SK-N-SH treated with all-trans-retinoic acid at 6 μM for 48 hours (cell line): Measurements from ENCODE around the gene PCNX4.

Experiments used
- BACH2 ChIP-seq: fragments of 250-450 bp; sonication (Bioruptor Pico); IDR thresholded peaks from 2 replicates; pipeline ENCODE4 v1.9.0; 2021; ENCODE audit warnings: mild to moderate bottlenecking, borderline replicate concordance
- ESRRG ChIP-seq: fragments of 250-450 bp; sonication (Bioruptor Pico); IDR thresholded peaks from 2 replicates; pipeline ENCODE4 v1.6.1; 2021; ENCODE audit warnings: mild to moderate bottlenecking
- GLIS3 ChIP-seq: fragments of 250-450 bp; sonication (Bioruptor Pico); IDR thresholded peaks from 2 replicates; pipeline ENCODE4 v1.5.0; 2020; ENCODE audit warnings: mild to moderate bottlenecking, moderate library complexity
- OSR1 ChIP-seq: fragments of 250-450 bp; sonication (Bioruptor Pico); IDR thresholded peaks from 2 replicates; pipeline ENCODE4 v1.8.0; 2022; ENCODE audit warnings: moderate library complexity, mild to moderate bottlenecking, inconsistent platforms
- PATZ1 ChIP-seq: fragments of 250-450 bp; sonication (Bioruptor Pico); IDR thresholded peaks from 2 replicates; pipeline ENCODE4 v1.8.0; 2020; ENCODE audit warnings: mild to moderate bottlenecking, moderate library complexity, borderline replicate concordance
- PPARA ChIP-seq: fragments of 250-450 bp; sonication (Bioruptor Pico); IDR thresholded peaks from 2 replicates; pipeline ENCODE4 v1.5.0; 2020; ENCODE audit warnings: mild to moderate bottlenecking, borderline replicate concordance
- RARB ChIP-seq: fragments of 250-450 bp; sonication (Bioruptor Pico); IDR thresholded peaks from 2 replicates; pipeline ENCODE4 v1.8.0; 2021; ENCODE audit warnings: mild to moderate bottlenecking, moderate library complexity
- SNAI2 ChIP-seq: fragments of 250-450 bp; sonication (Bioruptor Pico); IDR thresholded peaks from 2 replicates; pipeline ENCODE4 v1.5.0; 2020; ENCODE audit warnings: mild to moderate bottlenecking, moderate library complexity
- TCF4 ChIP-seq: fragments of 250-450 bp; sonication (Bioruptor Pico); IDR thresholded peaks from 2 replicates; pipeline ENCODE4 v1.8.0; 2021; ENCODE audit warnings: mild to moderate bottlenecking, moderate library complexity, borderline replicate concordance
- TSHZ2 ChIP-seq: fragments of 250-450 bp; sonication (Bioruptor Pico); IDR thresholded peaks from 2 replicates; pipeline ENCODE4 v1.5.0; 2020; ENCODE audit warnings: mild to moderate bottlenecking, moderate library complexity
- ZC3H10 ChIP-seq: fragments of 250-450 bp; sonication (Bioruptor Pico); IDR thresholded peaks from 2 replicates; pipeline ENCODE4 v1.5.1; 2021; ENCODE audit warnings: mild to moderate bottlenecking, moderate library complexity
- ZFP3 ChIP-seq: fragments of 250-450 bp; sonication (Bioruptor Pico); IDR thresholded peaks from 2 replicates; pipeline ENCODE4 v1.5.0; 2020; ENCODE audit warnings: mild to moderate bottlenecking, moderate library complexity
- ZNF565 ChIP-seq: fragments of 450-650 bp; formaldehyde crosslinking; conservative IDR thresholded peaks from 2 replicates; pipeline ENCODE4 v1.5.0; 2020; ENCODE audit warnings: low read depth, mild to moderate bottlenecking, moderate library complexity
- ZNF70 ChIP-seq: fragments of 450-650 bp; formaldehyde crosslinking; IDR thresholded peaks from 2 replicates; pipeline ENCODE4 v1.5.0; 2020; ENCODE audit warnings: mild to moderate bottlenecking, moderate library complexity

DNA sequence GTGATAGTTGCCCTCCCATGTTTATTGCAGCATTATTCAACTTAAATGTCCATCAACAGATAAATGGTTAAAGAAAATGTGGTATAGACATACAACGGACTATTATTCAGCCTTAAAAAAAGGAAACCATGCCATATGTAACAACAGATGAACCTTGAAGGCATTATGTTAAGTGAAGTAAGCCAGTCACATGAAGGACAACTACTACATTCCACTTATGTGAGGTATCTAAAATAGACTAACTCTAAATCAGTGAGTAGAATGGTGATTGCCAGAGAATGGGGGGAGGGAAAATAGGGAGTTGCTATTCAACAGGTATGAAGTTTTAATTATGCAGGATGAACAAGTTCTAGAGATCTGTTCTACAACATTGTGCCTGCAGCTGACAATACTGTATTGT is 10.1 kb downstream of the PCNX4 start:
- TF ChIP-seq BACH2 (CRISPR knock-in tag) = no peak
- TF ChIP-seq ZNF565 = no peak
- no peak for TF ChIP-seq GLIS3
- TF ChIP-seq ZFP3 = no peak
- no peak for TF ChIP-seq SNAI2 (CRISPR knock-in tag)
- TF ChIP-seq RARB (CRISPR knock-in tag) = no peak
- no peak for TF ChIP-seq PATZ1 (CRISPR knock-in tag)
- no peak for TF ChIP-seq ZC3H10 (CRISPR knock-in tag)
- TF ChIP-seq OSR1 = no peak
- no peak for TF ChIP-seq ESRRG (CRISPR knock-in tag)
- no peak for TF ChIP-seq ZNF70 (CRISPR knock-in tag)
- no peak for TF ChIP-seq PPARA (CRISPR knock-in tag)
- no peak for TF ChIP-seq TSHZ2 (CRISPR knock-in tag)
- TF ChIP-seq TCF4 = no peak
